ENCODE results near the gene SLC29A3. TPM values are rescaled to one million over a fixed set of nuclear protein-coding genes. Genes with fewer than 3 reads are reported as not detected.
"Not testable (repeated sequence)": the region's sequence is repeated elsewhere in the genome, so short reads cannot be mapped to it uniquely, and the experiment has no call there.

Gene SLC29A3
- total RNA-seq, 2 donors from 2014 or later = 2.5 to 3.6 TPM

- DNase-seq (no peak), ATAC-seq (no peak)
- intact Hi-C loops (cut with DNase I) = no loop called here
These were observed 34.6 kb downstream of the SLC29A3 start for GRCh38 chr10:71353639-71354038.

DNA sequence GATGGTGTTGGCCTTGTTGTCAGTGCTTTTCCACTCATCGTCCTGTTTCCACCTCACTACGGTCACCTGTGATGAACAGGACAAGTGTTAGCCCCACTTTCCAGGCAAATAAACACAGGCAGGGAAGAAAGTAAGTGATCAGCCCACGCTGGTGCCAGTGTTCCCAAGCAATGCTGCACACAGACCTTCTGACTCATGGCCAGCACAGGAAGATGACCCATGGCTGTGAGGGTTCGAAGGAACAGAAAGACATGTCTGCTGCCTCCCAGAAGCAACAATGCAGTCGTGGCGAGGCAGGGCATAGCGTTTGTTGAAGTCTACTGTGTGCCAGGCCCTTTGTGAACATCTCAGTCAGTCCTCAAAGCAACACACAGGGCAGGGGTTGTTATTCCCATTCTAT is 35.7 kb downstream of the SLC29A3 start:
- no peak for ATAC-seq

GRCh38 chr10:71355886-71356285 is 36.8 kb downstream of the SLC29A3 start:
- intact Hi-C loops (cut with DNase I) = no loop called here
- no peak for DNase-seq

More for the DNA sequence above, 35.7 kb downstream of the SLC29A3 start:
- intact Hi-C loops (cut with DNase I) = no loop called here
- DNase-seq = no peak

GRCh38 chr10:71357792-71358265 is 38.8 kb downstream of the SLC29A3 start:
- ATAC-seq (peak; percentile 18 to 47), DNase-seq (no peak)
- intact Hi-C loops (cut with DNase I) = no loop called here

More at GRCh38 chr10:71355886-71356285, 36.8 kb downstream of the SLC29A3 start:
- no peak for ATAC-seq

GRCh38 chr10:71358277-71358676 is 39.2 kb downstream of the SLC29A3 start:
- ATAC-seq = peak in 1 of 2 donors; percentile 58
- intact Hi-C loops (cut with DNase I) = no loop called here
- no peak for DNase-seq

- intact Hi-C loops (cut with DNase I); ATAC-seq; DNase-seq: not testable (repeated sequence)
These were observed 39.8 kb downstream of the SLC29A3 start for GRCh38 chr10:71358906-71359305.

GRCh38 chr10:71359364-71360046 is 40.4 kb downstream of the SLC29A3 start:
- intact Hi-C loops (cut with DNase I) = no loop called here
- ATAC-seq = peak; percentile 75 to 80
- peak; percentile 64 for DNase-seq

DNA sequence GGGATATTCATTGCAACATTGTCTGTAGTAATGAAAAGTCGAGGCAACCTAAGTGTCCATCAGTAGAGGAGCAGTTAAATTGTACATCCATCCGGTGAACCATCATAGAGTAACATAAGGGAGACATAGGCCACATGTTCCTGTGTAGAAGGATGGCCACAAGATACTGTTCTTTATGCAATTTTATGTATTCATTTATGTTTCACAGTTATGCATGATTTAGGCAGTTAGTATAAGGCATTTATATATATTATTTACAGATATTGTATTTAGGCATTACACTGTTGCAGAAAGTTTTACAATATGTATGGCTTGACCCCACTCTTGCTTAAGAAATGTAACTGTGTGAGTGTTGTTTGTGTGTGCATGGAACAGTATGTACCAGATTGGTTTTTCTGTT is 41.7 kb downstream of the SLC29A3 start:
- ATAC-seq (no peak), DNase-seq (no peak)
- intact Hi-C loops (cut with DNase I) = no loop called here

DNA sequence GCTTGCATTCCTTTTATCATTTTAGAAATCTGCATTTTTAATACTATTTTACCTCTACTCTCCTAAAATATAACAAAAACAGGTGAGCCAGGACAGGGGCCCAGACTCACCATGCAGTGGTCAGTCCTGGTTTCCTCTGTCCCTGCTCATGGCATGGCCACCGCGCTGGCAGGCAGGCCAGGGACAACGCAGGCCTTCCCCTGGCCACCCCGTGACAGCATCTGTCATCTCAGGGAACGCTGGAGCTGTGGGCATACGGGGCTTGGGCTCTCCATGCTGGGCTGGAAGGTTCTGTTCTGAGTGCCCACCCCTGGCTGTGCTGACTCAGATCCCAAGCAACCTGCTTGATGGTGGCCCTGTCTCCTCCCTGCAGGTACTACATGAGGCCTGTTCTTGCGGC is 42.5 kb downstream of the SLC29A3 start:
- intact Hi-C loops (cut with DNase I) = no loop called here
- no peak for ATAC-seq
- no peak for DNase-seq

- intact Hi-C loops (cut with DNase I) = no loop called here
These were observed 43.1 kb downstream of the SLC29A3 start for GRCh38 chr10:71362141-71362540.

GRCh38 chr10:71363936-71364335 is 44.9 kb downstream of the SLC29A3 start:
- intact Hi-C loops (cut with DNase I) = no loop called here
- DNase-seq (no peak), ATAC-seq (no peak)

More at GRCh38 chr10:71362141-71362540, 43.1 kb downstream of the SLC29A3 start:
- no peak for ATAC-seq
- no peak for DNase-seq

DNA sequence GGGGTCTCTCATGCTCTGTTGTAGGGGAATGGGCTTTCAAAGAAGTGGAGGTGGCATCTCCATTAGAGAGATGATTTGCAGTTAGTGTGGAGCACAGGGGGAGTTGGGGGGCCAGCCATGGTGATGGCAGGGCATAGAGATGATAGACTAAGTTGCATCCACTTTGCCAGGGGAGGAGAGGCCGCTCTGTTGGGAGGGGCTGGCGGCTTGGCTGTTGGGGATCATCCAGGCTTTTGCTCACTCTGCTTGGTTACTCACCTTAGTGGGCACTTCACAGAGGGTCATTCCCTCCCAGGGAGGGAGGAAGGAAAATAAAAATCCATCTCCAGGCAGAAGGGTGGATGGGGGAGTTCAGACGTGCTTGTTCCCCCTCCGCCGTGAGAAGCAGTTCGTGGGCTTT is 46.3 kb downstream of the SLC29A3 start:
- intact Hi-C loops (cut with DNase I) = no loop called here
- DNase-seq = no peak
- no peak for ATAC-seq

DNA sequence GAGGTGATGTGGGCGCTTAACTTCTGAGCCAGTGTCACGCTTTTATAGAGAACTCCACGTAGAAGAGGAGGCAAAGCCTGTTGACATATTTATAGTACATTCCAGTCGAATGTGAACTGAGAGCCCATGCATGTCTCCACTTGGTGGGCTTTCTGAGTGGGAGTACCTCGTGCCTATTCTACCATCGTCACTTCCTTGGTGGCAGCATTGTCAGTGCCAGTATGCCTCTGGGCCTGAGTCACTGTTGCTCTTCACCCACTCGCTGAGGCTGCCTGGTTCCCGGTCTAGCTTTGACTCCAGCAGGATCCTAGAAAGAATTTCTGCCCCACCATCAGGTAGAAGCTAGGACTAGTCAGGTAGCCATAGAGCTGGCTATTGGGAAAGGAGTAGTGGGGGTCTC is 47.6 kb downstream of the SLC29A3 start:
- DNase-seq = no peak
- intact Hi-C loops (cut with DNase I) = no loop called here
- ATAC-seq = no peak

DNA sequence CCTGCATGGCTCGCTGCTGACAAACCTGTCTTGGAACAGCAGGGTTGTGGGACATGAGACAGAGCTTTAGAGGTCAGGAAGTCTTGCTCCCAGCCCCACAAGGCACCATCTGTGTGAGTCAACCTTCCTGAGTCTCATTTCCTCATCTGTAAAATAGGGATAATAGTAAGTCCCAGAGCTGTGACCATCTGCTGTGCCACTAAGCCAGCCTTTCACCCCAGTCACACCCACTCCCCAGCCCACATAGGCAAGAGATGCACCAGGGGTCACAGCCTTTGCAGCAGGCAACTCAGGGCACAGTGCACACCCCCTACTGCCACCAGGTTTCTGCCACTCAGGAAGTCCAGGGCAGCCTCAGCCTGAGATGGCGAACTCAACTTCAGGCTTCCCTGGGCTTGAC is 48.2 kb downstream of the SLC29A3 start:
- no peak for DNase-seq
- intact Hi-C loops (cut with DNase I) = no loop called here
- ATAC-seq = peak in 1 of 2 donors; percentile 53

- intact Hi-C loops (cut with DNase I) = no loop called here
- DNase-seq (no peak), ATAC-seq (no peak)
These were observed 49.1 kb downstream of the SLC29A3 start for GRCh38 chr10:71368176-71368575.

DNA sequence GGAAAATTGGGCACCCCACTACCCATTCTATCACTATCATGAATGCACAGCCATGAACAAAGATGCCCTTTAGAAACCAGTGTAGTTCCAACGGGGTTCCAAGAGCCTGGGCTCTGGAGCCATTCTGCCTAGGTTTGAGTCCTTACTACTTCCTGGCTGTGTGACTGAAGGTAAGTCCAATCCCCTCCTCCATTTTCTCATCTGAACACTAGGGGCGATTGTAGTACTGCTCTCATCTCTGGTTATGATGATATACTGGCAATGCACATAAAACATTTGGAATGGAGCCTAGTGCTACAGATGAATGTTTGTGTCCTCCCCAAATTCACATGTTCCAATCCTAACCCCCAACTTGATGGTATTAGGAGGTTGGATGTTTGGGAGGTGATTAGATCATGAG is 49.6 kb downstream of the SLC29A3 start:
- ATAC-seq (no peak), DNase-seq (no peak)
- intact Hi-C loops (cut with DNase I) = no loop called here

GRCh38 chr10:71369602-71370001 is 50.5 kb downstream of the SLC29A3 start:
- DNase-seq (no peak), ATAC-seq (no peak)
- intact Hi-C loops (cut with DNase I) = no loop called here

GRCh38 chr10:71370031-71370430 is 51.0 kb downstream of the SLC29A3 start:
- intact Hi-C loops (cut with DNase I) = no loop called here
- ATAC-seq = no peak
- DNase-seq = no peak

GRCh38 chr10:71371750-71372166 is 52.7 kb downstream of the SLC29A3 start:
- no peak for DNase-seq
- intact Hi-C loops (cut with DNase I) = no loop called here
- ATAC-seq = peak in 1 of 2 donors; percentile 35

- no peak for ATAC-seq
- no peak for DNase-seq
- intact Hi-C loops (cut with DNase I) = no loop called here
These were observed 53.9 kb downstream of the SLC29A3 start for GRCh38 chr10:71372882-71373495.

Data from left cardiac atrium (tissue), 4 donors.